Lung (tissue), 12 donors: ENCODE measurements around the gene AHCYL1. TPM values are rescaled to one million over a fixed set of nuclear protein-coding genes. Genes with fewer than 3 reads are reported as not detected.

ENCODE experiments used
- ATAC-seq: fragments of 200-7000 bp; cut with Tn5 transposase; one replicate; pipeline ENCODE4 v1.9.1; 2020; ENCODE audit warnings: moderate number of reproducible peaks; ENCODE audit not compliant: insufficient read depth, low FRiP score
- DNase-seq, 3 donors: peaks; one replicate each; pipeline ENCODE4 v3.0.0-alpha.2; 2013 to 2017
- H3K27ac ChIP-seq, 2 donors: one replicate each; pipeline ENCODE4 v1.5.1; 2013; ENCODE audit warnings: mild to moderate bottlenecking in 2 of 2, moderate library complexity in 2 of 2, control low read depth in 1 of 2, inconsistent platforms in 1 of 2, low read depth in 1 of 2, low read length in 1 of 2
- H3K27me3 ChIP-seq, 3 donors: one replicate each; pipeline ENCODE4 v1.5.1; 2013; ENCODE audit warnings: low read length in 2 of 3; ENCODE audit not compliant: control insufficient read depth in 3 of 3, insufficient read depth in 3 of 3
- H3K36me3 ChIP-seq, 4 donors: one replicate each; pipeline ENCODE4 v1.5.1; 2013; ENCODE audit warnings: low read length in 4 of 4, mild to moderate bottlenecking in 1 of 4, moderate library complexity in 1 of 4; ENCODE audit not compliant: control insufficient read depth in 4 of 4, insufficient read depth in 4 of 4
- H3K4me1 ChIP-seq, 5 donors: one replicate each; pipeline ENCODE4 v1.5.1; 2013; ENCODE audit warnings: low read length in 5 of 5, mild to moderate bottlenecking in 2 of 5, moderate library complexity in 1 of 5; ENCODE audit not compliant: control insufficient read depth in 5 of 5, insufficient read depth in 5 of 5
- H3K4me3 ChIP-seq: one replicate; pipeline ENCODE4 v1.5.1; 2013; ENCODE audit warnings: mild to moderate bottlenecking, control low read depth, moderate library complexity
- H3K9ac ChIP-seq, 2 donors: one replicate each; pipeline ENCODE4 v1.5.1; 2013; ENCODE audit warnings: low read length in 2 of 2, control low read depth in 1 of 2; ENCODE audit not compliant: insufficient read depth in 1 of 2
- H3K9me3 ChIP-seq, 4 donors: one replicate each; pipeline ENCODE4 v1.5.1; 2013; ENCODE audit warnings: low read length in 3 of 4, mild to moderate bottlenecking in 1 of 4, moderate library complexity in 1 of 4; ENCODE audit not compliant: control insufficient read depth in 4 of 4, insufficient read depth in 3 of 4
- CTCF ChIP-seq: IDR thresholded peaks from 2 replicates; pipeline ENCODE4 v1.5.1; 2012; ENCODE audit warnings: mild to moderate bottlenecking; ENCODE audit errors: control extremely low read depth, extremely low read depth
- WGBS, 2 donors: extraction: QIAGEN DNeasy Blood & Tissue Kit; methylation state at CpG; one replicate each; pipeline ENCODE4 v1.1.7; 2013; 5-methylcytosine and 5-hydroxymethylcytosine counted together
- polyA plus RNA-seq, 2 donors: library from polyadenylated mRNA; stranded (reverse); fragments of 200-250 nt; gene quantifications; one replicate each; pipeline ENCODE4 v1.2.1, GENCODE V29; 2013
- total RNA-seq, 2 donors: library from RNA; depleted of rRNA in 1 of 2; stranded (reverse); fragments of >200 nt in 1 of 2; gene quantifications; one replicate each; pipeline ENCODE4 v1.2.1, GENCODE V29; 2014 to 2021
- donor health status: control.
- donor health status: control.
- donor health status: Bipolar disorder and iron deficiency.
- donor health status: healthy.
- donor health status: DM: yes; HTN: yes; CAD: no.

AHCYL1 gene
- total and polyA plus RNA-seq, 4 donors = 44.4 to 77.7 (median 56.3) TPM

- Histone ChIP-seq H3K27ac (peak within 1 kb of the TSS; percentile 94 to 95), H3K36me3 (peaks cover 8 to 16% (median 15%) of the 10 kb centered on the region in 4 donors), H3K27me3 (no peaks in the 10 kb centered on the region), H3K4me1 (peaks cover 0 to 9% (median 4%) of the 10 kb centered on the region in 5 donors), H3K4me3 (peak within 1 kb of the TSS; percentile 96), H3K9ac (peak within 1 kb of the TSS; percentile 73 to 74), H3K9me3 (no peaks in the 10 kb centered on the region)
- DNase-seq (peak; percentile 96 to 98 (median 98)), ATAC-seq (peak; percentile 90)
- 0 to 1% methylated on average over 64 to 66 of the region's 66 CpGs for WGBS, 2 donors
- TF ChIP-seq CTCF = no peak
Observed at GRCh38 chr1:110034451-110035235, 50.1 kb downstream of the AHCYL1 start, which contains the start of gene STRIP1. Gene STRIP1, plus strand, starts transcription at chr1:110034624. Its CDS starts 14 bp downstream, at chr1:110034638.

GRCh38 chr1:110035236-110035752 lies 50.7 kb downstream of the AHCYL1 start:
- Histone ChIP-seq H3K9ac (peak overlapping the region; percentile 67 to 73), H3K9me3 (no peaks in the 10 kb centered on the region), H3K36me3 (peaks cover 11 to 20% (median 17%) of the 10 kb centered on the region in 4 donors), H3K4me3 (peak overlapping the region; percentile 96), H3K27me3 (no peaks in the 10 kb centered on the region), H3K4me1 (peaks cover 0 to 9% (median 4%) of the 10 kb centered on the region in 5 donors), H3K27ac (peak overlapping the region; percentile 94 to 95)
- DNase-seq (peak in 1 of 3 donors; percentile 18), ATAC-seq (no peak)
- 9 to 11% methylated on average over 16 of the region's 16 CpGs for WGBS, 2 donors
- TF ChIP-seq CTCF = no peak

- Histone ChIP-seq H3K27me3 (no peaks in the 10 kb centered on the region), H3K27ac (no peak overlapping the region), H3K36me3 (peaks cover 18 to 46% (median 39%) of the 10 kb centered on the region in 4 donors), H3K9ac (no peak overlapping the region), H3K4me1 (peaks cover 0 to 9% (median 4%) of the 10 kb centered on the region in 5 donors), H3K9me3 (no peaks in the 10 kb centered on the region), H3K4me3 (no peak overlapping the region)
- TF ChIP-seq CTCF = no peak
- no peak for DNase-seq
- WGBS, 2 donors = 93% methylated on average over 5 of the region's 5 CpGs
- no peak for ATAC-seq
Observed at GRCh38 chr1:110038271-110038670, 53.7 kb downstream of the AHCYL1 start.
